ENCODE data around the gene EGLN2. TPM values are rescaled to one million over a fixed set of nuclear protein-coding genes. Genes with fewer than 3 reads are reported as not detected.
"Not testable (repeated sequence)": the region's sequence is repeated elsewhere in the genome, so short reads cannot be mapped to it uniquely, and the experiment has no call there.

The EGLN2 gene
- total RNA-seq, 2 experiments from 2014 or later, result 101 to 105 TPM

GRCh38 chr19:40822704-40823553 lies 23.9 kb downstream of the EGLN2 start:
- DNase-seq, result peak; percentile 38
- CTCF ChIA-PET, result interaction anchor here (1.7 kb wide), 1 partner anchor 160 kb away, joined by 4 read pairs; no protein-coding TSS in a partner anchor
- not testable (repeated sequence) for ATAC-seq

GRCh38 chr19:40824916-40825315 lies 25.9 kb downstream of the EGLN2 start:
- DNase-seq, result peak; percentile 35
- H3K36me3 Mint-ChIP-seq; H3K27ac Mint-ChIP-seq; H3K9me3 Mint-ChIP-seq (ENCODE audit: low read depth); ATAC-seq; H3K27me3 Mint-ChIP-seq; H3K4me3 Mint-ChIP-seq; CTCF ChIA-PET: not testable (repeated sequence)
- peaks cover 19% of the 10 kb centered on the region for H3K4me1 Mint-ChIP-seq

More at GRCh38 chr19:40822704-40823553, 23.9 kb downstream of the EGLN2 start:
- not testable (repeated sequence) for H3K36me3 Mint-ChIP-seq; H3K9me3 Mint-ChIP-seq (ENCODE audit: low read depth); H3K27me3 Mint-ChIP-seq; H3K4me3 Mint-ChIP-seq; H3K27ac Mint-ChIP-seq
- peaks cover 33% of the 10 kb centered on the region for H3K4me1 Mint-ChIP-seq

- H3K9me3 Mint-ChIP-seq (ENCODE audit: low read depth); ATAC-seq; H3K4me3 Mint-ChIP-seq; CTCF ChIA-PET; H3K27ac Mint-ChIP-seq; H3K36me3 Mint-ChIP-seq; H3K27me3 Mint-ChIP-seq: not testable (repeated sequence)
- peak; percentile 9 for DNase-seq
- H3K4me1 Mint-ChIP-seq, result peaks cover 19% of the 10 kb centered on the region
Observed at GRCh38 chr19:40825460-40826095, 26.6 kb downstream of the EGLN2 start.

- H3K36me3 Mint-ChIP-seq; H3K4me3 Mint-ChIP-seq; CTCF ChIA-PET; H3K27me3 Mint-ChIP-seq; H3K9me3 Mint-ChIP-seq (ENCODE audit: low read depth): not testable (repeated sequence)
- Mint-ChIP-seq H3K27ac (peak overlapping the region; percentile 50), H3K4me1 (peaks cover 19% of the 10 kb centered on the region)
- DNase-seq (peak; percentile 22), ATAC-seq (peak; percentile 9)
Observed at GRCh38 chr19:40826312-40826698, 27.3 kb downstream of the EGLN2 start.

DNA sequence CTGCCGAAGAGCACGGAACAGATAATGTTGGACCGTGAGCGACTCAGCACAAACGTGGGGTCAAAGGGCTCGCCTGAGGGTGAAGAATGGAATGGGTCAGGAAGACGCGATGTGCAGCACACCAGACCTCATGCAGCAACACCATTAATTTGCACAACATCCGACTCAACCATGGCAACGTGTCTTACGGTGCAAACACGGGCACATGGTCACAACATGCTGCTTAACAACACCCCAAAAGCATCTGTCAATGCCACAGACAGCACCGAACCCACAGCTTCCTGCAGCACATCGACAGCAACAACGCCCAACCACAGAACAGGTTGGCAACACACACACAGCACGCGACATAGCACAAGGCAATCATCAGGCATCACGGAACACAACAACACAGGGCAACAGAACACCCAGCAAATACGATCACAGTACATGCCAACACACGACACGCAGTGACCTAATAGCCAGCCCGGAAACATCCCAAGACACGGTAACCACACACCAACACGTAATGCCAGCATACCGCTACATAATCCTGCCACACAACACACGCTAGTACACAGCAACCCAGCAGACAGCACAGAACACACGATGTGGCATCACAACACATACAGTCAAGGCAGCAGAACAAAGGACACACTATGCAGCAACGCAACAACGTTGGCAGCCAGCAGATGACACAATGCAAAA lies 27.9 kb downstream of the EGLN2 start:
- H3K36me3 Mint-ChIP-seq; H3K9me3 Mint-ChIP-seq (ENCODE audit: low read depth); H3K27me3 Mint-ChIP-seq; H3K4me3 Mint-ChIP-seq; CTCF ChIA-PET: not testable (repeated sequence)
- peak; percentile 83 for ATAC-seq
- peak; percentile 76 for DNase-seq
- H3K27ac Mint-ChIP-seq, result peak overlapping the region; percentile 50
- H3K4me1 Mint-ChIP-seq, result peaks cover 19% of the 10 kb centered on the region

GRCh38 chr19:40827386-40828247 lies 28.6 kb downstream of the EGLN2 start:
- DNase-seq (peak; percentile 32), ATAC-seq (no peak)
- Mint-ChIP-seq H3K27ac (no peak overlapping the region), H3K36me3 (peaks cover 9% of the 10 kb centered on the region), H3K4me3 (no peak overlapping the region), H3K4me1 (peaks cover 19% of the 10 kb centered on the region), H3K9me3 (ENCODE audit: low read depth) (no peaks in the 10 kb centered on the region), H3K27me3 (no peaks in the 10 kb centered on the region)
- CTCF ChIA-PET, result no interaction called here

DNA sequence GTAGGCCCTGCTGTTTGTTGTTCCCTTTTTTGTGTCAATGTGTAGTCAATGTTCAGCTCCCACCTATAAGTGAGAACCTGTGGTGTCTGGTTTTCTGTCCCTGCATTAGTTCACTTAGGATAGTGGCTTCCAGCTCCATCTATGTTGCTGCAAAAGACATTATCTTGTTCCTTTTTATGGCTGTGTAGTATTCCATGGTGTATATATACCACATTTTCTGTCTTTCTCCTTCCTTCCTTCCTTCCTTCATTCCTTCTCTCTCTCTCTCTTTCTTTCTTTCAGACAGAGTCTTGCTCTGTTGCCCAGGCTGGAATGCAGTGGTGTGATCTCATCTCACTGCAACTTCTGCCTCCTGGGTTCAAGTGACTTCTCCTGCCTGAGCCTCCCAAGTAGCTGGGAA lies 30.2 kb downstream of the EGLN2 start:
- no peaks in the 10 kb centered on the region for H3K27me3 Mint-ChIP-seq
- H3K9me3 Mint-ChIP-seq (ENCODE audit: low read depth), result no peaks in the 10 kb centered on the region
- no peak for ATAC-seq
- H3K27ac Mint-ChIP-seq, result no peak overlapping the region
- no peak for DNase-seq
- CTCF ChIA-PET, result interaction anchor here (0.6 kb wide), 1 partner anchor 318 kb away, joined by 3 read pairs; no protein-coding TSS in a partner anchor
- no peak overlapping the region for H3K4me3 Mint-ChIP-seq
- peaks cover 23% of the 10 kb centered on the region for H3K4me1 Mint-ChIP-seq
- H3K36me3 Mint-ChIP-seq, result peaks cover 9% of the 10 kb centered on the region

DNA sequence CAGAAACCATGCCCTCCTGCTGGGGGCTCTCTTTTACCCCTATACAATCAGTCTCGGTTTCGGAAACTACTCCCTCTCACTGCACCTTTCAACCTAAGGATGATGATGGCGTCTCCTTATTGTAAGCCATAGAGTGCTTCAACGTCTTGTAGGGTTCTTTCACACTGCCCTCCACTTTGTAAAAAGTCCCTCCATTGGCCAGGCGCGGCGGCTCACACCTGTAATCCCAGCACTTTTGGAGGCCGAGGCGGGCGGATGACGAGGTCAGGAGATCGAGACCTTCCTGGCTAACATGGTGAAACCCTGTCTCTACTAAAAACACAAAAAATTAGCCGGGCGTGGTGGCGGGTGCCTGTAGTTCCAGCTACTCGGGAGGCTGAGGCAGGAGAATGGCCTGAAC lies 31.8 kb downstream of the EGLN2 start:
- peaks cover 20% of the 10 kb centered on the region for H3K4me1 Mint-ChIP-seq
- ATAC-seq; H3K4me3 Mint-ChIP-seq; H3K27me3 Mint-ChIP-seq; H3K36me3 Mint-ChIP-seq; H3K27ac Mint-ChIP-seq; H3K9me3 Mint-ChIP-seq (ENCODE audit: low read depth): not testable (repeated sequence)
- CTCF ChIA-PET, result interaction anchor here (2.4 kb wide), 1 partner anchor 11 kb away, joined by 13 read pairs; no protein-coding TSS in a partner anchor
- DNase-seq, result peak; percentile 5

DNA sequence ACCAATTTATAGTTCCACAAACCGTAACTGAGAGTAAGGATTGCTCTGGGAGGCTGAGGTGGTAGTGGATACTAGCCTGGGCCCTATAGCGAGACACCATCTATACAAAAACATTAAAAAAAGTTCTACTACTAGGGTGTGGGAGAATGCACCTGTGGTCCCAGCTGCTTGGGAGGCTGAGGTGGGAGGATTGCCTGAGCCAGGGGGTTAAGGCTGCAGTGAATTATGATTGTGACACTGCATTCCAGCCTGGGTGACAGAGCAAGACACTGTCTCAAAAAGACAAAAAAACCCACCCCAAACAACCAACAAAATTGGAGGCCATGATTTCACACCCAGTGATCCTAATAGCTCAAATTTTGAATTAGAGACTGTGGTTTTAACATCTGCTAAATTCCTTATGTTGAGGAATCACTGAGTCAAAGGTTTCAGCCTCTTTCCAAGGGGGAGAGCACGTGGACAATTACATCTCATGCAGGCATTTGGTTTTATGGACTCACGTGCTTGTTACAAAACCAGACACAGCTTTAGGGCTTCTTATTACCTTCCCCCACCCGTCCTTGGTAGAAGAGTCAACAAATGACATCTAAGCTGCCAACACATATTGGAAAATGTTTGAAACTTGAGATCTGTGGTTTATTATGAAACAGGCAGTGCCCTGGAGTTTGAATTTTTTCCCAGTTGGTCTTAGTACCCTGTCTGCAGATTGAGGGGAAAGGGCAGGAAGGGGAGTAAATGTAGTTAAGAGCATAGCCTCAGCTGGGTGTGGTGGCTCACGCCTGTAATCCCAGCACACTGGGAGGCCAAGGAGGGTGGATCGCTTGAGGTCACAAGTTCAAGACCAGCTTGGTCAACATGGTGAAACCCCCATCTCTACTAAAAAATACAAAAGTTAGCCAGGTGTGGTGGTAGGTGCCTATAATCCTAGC lies 32.8 kb downstream of the EGLN2 start:
- peak; percentile 18 for DNase-seq
- peaks cover 4% of the 10 kb centered on the region for H3K27me3 Mint-ChIP-seq
- no peak overlapping the region for H3K27ac Mint-ChIP-seq
- H3K4me3 Mint-ChIP-seq, result no peak overlapping the region
- H3K4me1 Mint-ChIP-seq, result peaks cover 14% of the 10 kb centered on the region
- peaks cover 6% of the 10 kb centered on the region for H3K36me3 Mint-ChIP-seq
- CTCF ChIA-PET, result interaction anchor here (0.8 to 2.4 kb wide), 2 partner anchors 12 to 169 kb away, joined by 3 to 13 read pairs; no protein-coding TSS in a partner anchor
- ATAC-seq, result no peak
- H3K9me3 Mint-ChIP-seq (ENCODE audit: low read depth), result no peaks in the 10 kb centered on the region

DNA sequence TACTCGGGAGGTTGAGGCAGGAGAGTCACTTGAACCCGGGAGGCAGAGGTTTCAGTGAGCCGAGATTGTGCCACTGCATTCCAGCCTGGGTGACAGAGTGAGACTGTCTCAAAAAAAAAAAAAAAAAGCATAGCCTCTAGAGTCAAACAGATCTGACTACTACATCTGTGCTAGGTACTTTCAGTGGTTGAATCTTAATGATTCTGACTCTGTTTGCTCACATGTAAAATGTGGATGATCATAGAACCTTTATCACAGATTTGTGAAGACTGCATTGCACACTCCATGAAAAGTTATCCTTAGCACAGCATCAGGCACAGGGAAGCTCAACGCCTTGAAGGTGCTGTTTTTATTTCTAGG lies 33.4 kb downstream of the EGLN2 start:
- not testable (repeated sequence) for H3K4me1 Mint-ChIP-seq; H3K27ac Mint-ChIP-seq; H3K4me3 Mint-ChIP-seq; H3K9me3 Mint-ChIP-seq (ENCODE audit: low read depth); DNase-seq; H3K27me3 Mint-ChIP-seq; H3K36me3 Mint-ChIP-seq; ATAC-seq
- CTCF ChIA-PET, result interaction anchor here (2.4 kb wide), 1 partner anchor 13 kb away, joined by 13 read pairs; no protein-coding TSS in a partner anchor

DNA sequence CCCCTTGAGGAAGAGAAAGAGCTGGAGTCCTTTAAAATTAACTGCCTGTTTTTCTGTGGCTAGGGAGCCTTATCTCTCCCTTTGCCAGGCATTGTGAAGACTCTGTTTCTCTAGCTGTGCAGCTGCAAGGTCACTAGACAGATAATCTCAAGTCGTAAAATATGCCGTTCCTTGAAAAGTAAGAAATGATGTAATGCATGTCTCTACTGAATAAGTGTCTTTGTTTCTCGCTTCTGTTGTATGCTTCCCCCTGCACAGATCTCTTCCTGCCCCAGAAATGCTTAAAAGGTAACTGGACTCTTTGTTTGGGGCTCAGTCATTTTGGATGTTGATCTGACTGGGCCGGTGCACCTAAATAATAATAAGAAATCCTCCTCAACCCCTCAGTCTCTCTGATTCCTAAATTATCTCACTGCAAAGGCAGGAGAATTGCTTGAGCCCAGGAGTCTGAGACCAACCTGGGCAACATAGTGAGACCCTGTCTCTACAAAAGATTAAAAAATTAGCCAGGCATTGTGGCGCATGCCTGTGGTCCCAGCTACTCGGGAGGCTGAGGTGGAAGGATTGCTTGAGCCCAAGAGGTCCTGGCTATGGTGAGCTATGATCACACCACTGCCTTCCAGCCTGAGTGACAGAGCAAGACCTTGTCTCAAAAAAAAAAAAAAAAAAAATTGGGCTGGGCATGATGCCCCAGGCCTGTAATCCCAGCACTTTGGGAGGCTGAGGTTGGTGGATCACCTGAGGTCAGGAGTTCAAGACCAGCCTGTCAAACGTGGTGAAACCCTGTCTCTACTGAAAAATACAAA lies 34.9 kb downstream of the EGLN2 start:
- H3K9me3 Mint-ChIP-seq (ENCODE audit: low read depth); H3K27me3 Mint-ChIP-seq; H3K4me1 Mint-ChIP-seq; H3K36me3 Mint-ChIP-seq; H3K27ac Mint-ChIP-seq; H3K4me3 Mint-ChIP-seq; CTCF ChIA-PET; ATAC-seq: not testable (repeated sequence)
- DNase-seq, result peak; percentile 7
